A549 (cell line): ENCODE data around the gene CPXM1.

Experiments
- MAX ChIP-seq: IDR thresholded peaks from 2 replicates; pipeline ENCODE4 v1.6.1; 2012
- ZFP36 ChIP-seq: fragments of 450-650 bp; IDR thresholded peaks from 2 replicates; pipeline ENCODE4 v1.6.1; 2014; ENCODE audit warnings: borderline replicate concordance; ENCODE audit not compliant: partially characterized antibody

GRCh38 chr20:2804852-2805688, 4.6 kb upstream of the CPXM1 start:
- no peak for TF ChIP-seq MAX
- no peak for TF ChIP-seq ZFP36
